Activated naive CD8-positive, alpha-beta T cell treated with anti-CD3 and anti-CD28 coated beads for 36 hours (primary cell): ENCODE measurements around the gene CAMK2B. TPM values are rescaled to one million over a fixed set of nuclear protein-coding genes. Genes with fewer than 3 reads are reported as not detected.
A peak's percentile ranks its signal among the peaks of the same experiment; 100 is the strongest.

Source experiments
- DNase-seq: peaks from one replicate; pipeline ENCODE4 v3.0.0; 2021
- H3K27ac Mint-ChIP-seq: one replicate; pipeline ENCODE4 v1.8.0; 2022; ENCODE audit warnings: mild to moderate bottlenecking, moderate library complexity, mixed read lengths
- H3K27me3 Mint-ChIP-seq: one replicate; pipeline ENCODE4 v1.8.0; 2022; ENCODE audit warnings: mild to moderate bottlenecking, mixed read lengths
- H3K36me3 Mint-ChIP-seq: one replicate; pipeline ENCODE4 v1.8.0; 2021; ENCODE audit warnings: mild to moderate bottlenecking, mixed read lengths
- H3K4me1 Mint-ChIP-seq: one replicate; pipeline ENCODE4 v1.8.0; 2021; ENCODE audit warnings: mixed read lengths
- H3K4me3 Mint-ChIP-seq: one replicate; pipeline ENCODE4 v1.8.0; 2022; ENCODE audit warnings: mild to moderate bottlenecking, moderate library complexity, mixed read lengths
- H3K9me3 Mint-ChIP-seq: one replicate; pipeline ENCODE4 v1.8.0; 2022; ENCODE audit warnings: mixed read lengths
- total RNA-seq, 2 experiments: library from RNA; stranded (reverse); gene quantifications; one replicate each; pipeline ENCODE4 v1.2.3, GENCODE V29; 2021

The CAMK2B gene
- total RNA-seq, 2 experiments from 2014 or later: 0.62 to 0.97 TPM

GRCh38 chr7:44307905-44308595 lies 17.3 kb downstream of the CAMK2B start:
- H3K4me3 Mint-ChIP-seq: no peak overlapping the region
- DNase-seq: no peak
- peaks cover 9% of the 10 kb centered on the region for H3K27me3 Mint-ChIP-seq
- no peak overlapping the region for H3K27ac Mint-ChIP-seq
- H3K4me1 Mint-ChIP-seq: peaks cover 2% of the 10 kb centered on the region
- no peaks in the 10 kb centered on the region for H3K9me3 Mint-ChIP-seq
- no peaks in the 10 kb centered on the region for H3K36me3 Mint-ChIP-seq

GRCh38 chr7:44307301-44307900 lies 18.0 kb downstream of the CAMK2B start:
- peaks cover 9% of the 10 kb centered on the region for H3K27me3 Mint-ChIP-seq
- H3K27ac Mint-ChIP-seq: no peak overlapping the region
- H3K4me1 Mint-ChIP-seq: peaks cover 2% of the 10 kb centered on the region
- H3K4me3 Mint-ChIP-seq: no peak overlapping the region
- DNase-seq: no peak
- H3K36me3 Mint-ChIP-seq: no peaks in the 10 kb centered on the region
- H3K9me3 Mint-ChIP-seq: no peaks in the 10 kb centered on the region

- Mint-ChIP-seq H3K4me1 (peaks cover 2% of the 10 kb centered on the region), H3K4me3 (peak overlapping the region; percentile 40), H3K36me3 (no peaks in the 10 kb centered on the region), H3K27ac (peak overlapping the region; percentile 68), H3K27me3 (peaks cover 9% of the 10 kb centered on the region), H3K9me3 (no peaks in the 10 kb centered on the region)
- DNase-seq: no peak
Observed at GRCh38 chr7:44306606-44307005, 18.8 kb downstream of the CAMK2B start.

- H3K4me3 Mint-ChIP-seq: no peak overlapping the region
- no peaks in the 10 kb centered on the region for H3K36me3 Mint-ChIP-seq
- no peaks in the 10 kb centered on the region for H3K9me3 Mint-ChIP-seq
- H3K27ac Mint-ChIP-seq: no peak overlapping the region
- H3K27me3 Mint-ChIP-seq: peaks cover 9% of the 10 kb centered on the region
- H3K4me1 Mint-ChIP-seq: peaks cover 2% of the 10 kb centered on the region
- no peak for DNase-seq
Observed at GRCh38 chr7:44305564-44306507, 19.6 kb downstream of the CAMK2B start.

GRCh38 chr7:44294325-44295069 lies 30.9 kb downstream of the CAMK2B start:
- Mint-ChIP-seq H3K36me3 (no peaks in the 10 kb centered on the region), H3K9me3 (no peaks in the 10 kb centered on the region), H3K27me3 (peaks cover 28% of the 10 kb centered on the region), H3K4me1 (no peaks in the 10 kb centered on the region), H3K27ac (no peak overlapping the region), H3K4me3 (no peak overlapping the region)
- no peak for DNase-seq

- Mint-ChIP-seq H3K36me3 (no peaks in the 10 kb centered on the region), H3K27ac (no peak overlapping the region), H3K27me3 (peaks cover 24% of the 10 kb centered on the region), H3K4me3 (no peak overlapping the region), H3K4me1 (no peaks in the 10 kb centered on the region), H3K9me3 (no peaks in the 10 kb centered on the region)
- DNase-seq: no peak
Observed at GRCh38 chr7:44293561-44294324, 31.7 kb downstream of the CAMK2B start.

GRCh38 chr7:44292876-44293560 lies 32.4 kb downstream of the CAMK2B start:
- peaks cover 20% of the 10 kb centered on the region for H3K27me3 Mint-ChIP-seq
- H3K9me3 Mint-ChIP-seq: no peaks in the 10 kb centered on the region
- H3K27ac Mint-ChIP-seq: no peak overlapping the region
- H3K36me3 Mint-ChIP-seq: no peaks in the 10 kb centered on the region
- DNase-seq: no peak
- no peak overlapping the region for H3K4me3 Mint-ChIP-seq
- H3K4me1 Mint-ChIP-seq: no peaks in the 10 kb centered on the region

- Mint-ChIP-seq H3K4me1 (no peaks in the 10 kb centered on the region), H3K9me3 (no peaks in the 10 kb centered on the region), H3K4me3 (no peak overlapping the region), H3K27me3 (peaks cover 20% of the 10 kb centered on the region), H3K36me3 (no peaks in the 10 kb centered on the region), H3K27ac (no peak overlapping the region)
- DNase-seq: no peak
Observed at GRCh38 chr7:44292420-44292817, 33.0 kb downstream of the CAMK2B start.

- no peaks in the 10 kb centered on the region for H3K4me1 Mint-ChIP-seq
- DNase-seq: no peak
- no peak overlapping the region for H3K27ac Mint-ChIP-seq
- H3K9me3 Mint-ChIP-seq: no peaks in the 10 kb centered on the region
- peaks cover 16% of the 10 kb centered on the region for H3K27me3 Mint-ChIP-seq
- H3K4me3 Mint-ChIP-seq: no peak overlapping the region
- H3K36me3 Mint-ChIP-seq: no peaks in the 10 kb centered on the region
Observed at GRCh38 chr7:44291733-44292419, 33.5 kb downstream of the CAMK2B start.

GRCh38 chr7:44291066-44291732 lies 34.2 kb downstream of the CAMK2B start:
- no peak for DNase-seq
- no peaks in the 10 kb centered on the region for H3K4me1 Mint-ChIP-seq
- peaks cover 11% of the 10 kb centered on the region for H3K27me3 Mint-ChIP-seq
- no peaks in the 10 kb centered on the region for H3K36me3 Mint-ChIP-seq
- no peak overlapping the region for H3K27ac Mint-ChIP-seq
- H3K9me3 Mint-ChIP-seq: no peaks in the 10 kb centered on the region
- no peak overlapping the region for H3K4me3 Mint-ChIP-seq

GRCh38 chr7:44290252-44290620 lies 35.2 kb downstream of the CAMK2B start:
- peaks cover 10% of the 10 kb centered on the region for H3K27me3 Mint-ChIP-seq
- no peak for DNase-seq
- H3K9me3 Mint-ChIP-seq: no peaks in the 10 kb centered on the region
- no peaks in the 10 kb centered on the region for H3K36me3 Mint-ChIP-seq
- no peak overlapping the region for H3K4me3 Mint-ChIP-seq
- no peaks in the 10 kb centered on the region for H3K4me1 Mint-ChIP-seq
- no peak overlapping the region for H3K27ac Mint-ChIP-seq

- Mint-ChIP-seq H3K27ac (no peak overlapping the region), H3K4me3 (no peak overlapping the region), H3K4me1 (no peaks in the 10 kb centered on the region), H3K36me3 (no peaks in the 10 kb centered on the region), H3K27me3 (peaks cover 7% of the 10 kb centered on the region), H3K9me3 (no peaks in the 10 kb centered on the region)
- no peak for DNase-seq
Observed at GRCh38 chr7:44289341-44290251, 35.8 kb downstream of the CAMK2B start.
